Activated CD4-positive, alpha-beta T cell treated with anti-CD3 and anti-CD28 coated beads for 24 hours (primary cell): Measurements from ENCODE around the gene WNT9B.

Experiments
- DNase-seq, 2 donors: peaks; one replicate each; pipeline ENCODE4 v3.0.0-alpha.2; 2020; ENCODE audit warnings: low read depth in 2 of 2

The WNT9B gene

GRCh38 chr17:46853896-46854444 lies 2.6 kb downstream of the WNT9B start:
- DNase-seq: no peak

DNA sequence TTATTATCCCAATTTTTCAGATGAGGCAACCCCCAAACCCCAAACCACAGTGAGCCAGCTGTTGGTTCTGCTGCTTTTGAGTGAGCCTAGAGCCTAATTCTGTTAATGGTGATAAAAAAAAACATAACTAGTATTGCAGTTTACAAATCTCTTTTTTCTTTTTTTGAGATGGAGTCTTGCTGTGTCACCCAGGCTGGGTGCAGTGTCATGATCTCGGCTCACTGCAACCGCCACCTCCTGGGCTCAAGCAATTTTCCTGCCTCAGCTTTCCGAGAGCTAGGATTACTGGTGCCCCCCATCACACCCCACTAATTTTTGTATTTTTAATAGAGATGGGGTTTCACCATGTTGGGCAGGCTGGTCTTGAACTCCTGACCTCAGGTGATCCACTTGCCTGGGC lies 3.1 kb downstream of the WNT9B start:
- DNase-seq: no peak

- DNase-seq: no peak
Observed at GRCh38 chr17:46854948-46855347, 3.6 kb downstream of the WNT9B start.

DNA sequence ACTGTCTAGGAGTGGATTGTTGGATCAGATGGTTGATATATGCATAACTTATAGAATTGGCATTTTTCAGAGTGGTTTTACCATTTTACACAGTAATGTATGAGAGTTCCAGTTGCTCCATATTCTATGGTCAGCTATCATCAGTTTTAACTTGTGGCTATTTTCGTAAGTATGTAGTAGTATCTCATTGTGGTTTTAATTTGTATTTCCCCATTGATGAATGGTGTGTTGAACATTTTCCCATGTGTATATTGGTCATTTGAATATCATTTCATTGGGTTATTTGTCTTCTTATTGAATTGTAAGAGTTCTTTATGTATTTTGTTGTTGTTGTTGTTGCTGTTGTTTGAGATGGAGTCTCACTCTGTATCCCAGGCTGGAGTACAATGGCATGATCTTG lies 6.2 kb downstream of the WNT9B start:
- DNase-seq: no peak

DNA sequence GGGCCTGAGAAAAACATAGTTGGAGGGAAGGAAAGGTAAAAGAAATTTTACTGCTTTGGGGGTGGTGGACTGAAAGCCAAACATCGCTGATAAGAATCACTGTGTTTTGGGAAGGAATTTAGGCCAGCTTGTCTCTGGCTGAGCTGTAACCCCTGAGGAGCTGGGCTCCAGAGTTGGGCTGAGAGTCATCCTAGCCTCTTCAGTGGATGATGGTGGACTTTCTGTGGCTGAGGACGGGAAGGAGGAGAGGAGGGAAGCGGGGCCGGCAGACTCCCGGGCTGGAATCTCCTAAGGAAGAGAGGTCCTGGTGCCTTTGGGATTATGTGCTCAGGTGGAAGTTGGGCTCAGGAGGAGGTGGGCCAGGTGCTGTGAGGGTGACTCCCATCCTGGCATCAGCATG lies 8.6 kb downstream of the WNT9B start:
- no peak for DNase-seq

- no peak for DNase-seq
Observed at GRCh38 chr17:46862949-46863348, 11.6 kb downstream of the WNT9B start.

- no peak for DNase-seq
Observed at GRCh38 chr17:46863383-46864121, 12.2 kb downstream of the WNT9B start.

- DNase-seq: no peak
Observed at GRCh38 chr17:46865100-46865499, 13.7 kb downstream of the WNT9B start.

DNA sequence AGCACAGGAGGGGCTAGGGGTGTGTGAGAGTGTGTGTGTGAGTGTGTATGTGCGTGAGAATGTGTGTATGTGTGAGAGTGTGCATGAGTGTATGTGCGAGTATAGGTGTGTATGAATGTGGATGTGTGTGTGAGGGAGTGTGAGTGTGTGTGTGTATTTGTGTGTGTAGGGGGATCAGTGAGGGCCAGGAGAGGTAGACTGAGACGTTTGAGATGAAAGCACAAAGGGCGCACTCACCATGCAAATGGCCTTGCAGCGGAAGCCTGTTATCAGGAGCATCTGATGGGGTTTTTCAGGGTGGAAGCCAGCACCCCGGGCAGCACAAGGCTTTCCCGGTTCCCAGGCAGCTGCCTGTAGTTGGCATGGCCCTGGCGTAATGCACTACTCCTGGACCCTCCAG lies 14.9 kb downstream of the WNT9B start:
- DNase-seq: no peak

DNA sequence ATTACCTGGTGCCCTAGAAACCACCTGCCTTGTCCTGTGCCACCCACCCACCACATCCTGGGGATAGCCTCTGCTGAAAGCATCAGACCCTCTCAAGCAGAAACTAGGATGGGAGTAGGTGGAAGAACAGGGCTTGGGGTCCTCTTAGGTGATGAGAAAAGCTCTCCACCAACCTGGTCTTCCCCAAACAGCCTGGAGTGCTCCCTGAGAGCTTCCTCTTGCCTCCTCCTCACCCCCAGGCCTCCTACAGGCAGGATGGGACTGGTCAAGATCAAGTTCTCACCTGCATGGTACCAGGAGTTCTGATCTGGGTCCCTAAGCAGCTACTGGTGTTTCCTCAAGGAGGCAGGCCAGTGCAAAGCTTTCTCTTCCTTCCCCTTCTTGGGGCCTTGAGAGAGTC lies 15.4 kb downstream of the WNT9B start:
- DNase-seq: no peak

GRCh38 chr17:46868689-46869187 lies 17.4 kb downstream of the WNT9B start:
- no peak for DNase-seq

GRCh38 chr17:46869296-46869695 lies 17.9 kb downstream of the WNT9B start:
- DNase-seq: no peak

GRCh38 chr17:46869975-46870803 lies 18.8 kb downstream of the WNT9B start:
- no peak for DNase-seq

DNA sequence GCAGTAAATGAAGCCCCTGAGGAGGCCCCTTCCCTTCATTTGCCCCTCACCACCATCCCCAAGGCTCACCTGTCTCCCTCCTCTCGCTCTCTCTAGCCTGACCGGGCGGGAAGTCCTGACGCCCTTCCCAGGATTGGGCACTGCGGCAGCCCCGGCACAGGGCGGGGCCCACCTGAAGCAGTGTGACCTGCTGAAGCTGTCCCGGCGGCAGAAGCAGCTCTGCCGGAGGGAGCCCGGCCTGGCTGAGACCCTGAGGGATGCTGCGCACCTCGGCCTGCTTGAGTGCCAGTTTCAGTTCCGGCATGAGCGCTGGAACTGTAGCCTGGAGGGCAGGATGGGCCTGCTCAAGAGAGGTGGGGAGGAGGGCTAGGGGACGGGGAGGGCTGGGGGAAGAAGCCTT lies 21.0 kb downstream of the WNT9B start:
- no peak for DNase-seq

DNA sequence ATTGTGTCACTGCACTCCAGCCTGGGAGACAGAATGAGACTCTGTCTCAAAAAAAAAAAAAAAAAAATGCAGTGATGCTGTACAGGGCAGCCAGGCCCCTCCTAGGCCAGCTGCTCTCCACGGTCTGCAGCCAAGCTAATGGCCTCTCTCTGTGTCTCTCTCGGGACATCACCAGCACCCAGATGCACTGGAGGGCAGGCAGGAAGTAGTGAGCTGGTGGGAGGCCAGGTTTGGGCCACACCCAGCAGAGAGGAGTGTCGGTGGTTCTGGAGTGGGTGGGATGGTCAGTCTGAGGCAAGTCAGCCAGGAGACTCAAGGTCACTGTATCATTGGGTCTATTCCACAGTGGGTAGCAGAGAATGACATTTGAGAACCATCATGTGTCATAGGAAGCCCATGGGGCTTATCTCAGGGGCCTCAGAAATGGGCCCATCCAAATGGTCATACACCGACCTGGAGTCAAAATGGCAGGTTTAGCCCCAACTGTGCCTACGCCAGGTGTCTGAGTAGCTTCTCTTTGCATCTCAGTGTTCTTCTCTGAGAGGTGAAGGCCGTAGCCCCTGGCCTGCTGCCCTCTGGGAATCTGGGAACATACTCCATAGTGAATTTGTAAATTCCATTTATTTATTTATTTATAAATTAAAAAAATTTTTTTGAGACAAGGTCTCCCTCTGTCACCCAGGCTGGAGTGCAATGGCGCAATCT lies 22.7 kb downstream of the WNT9B start:
- DNase-seq: no peak

- DNase-seq: no peak
Observed at GRCh38 chr17:46874906-46875305, 23.5 kb downstream of the WNT9B start.

DNA sequence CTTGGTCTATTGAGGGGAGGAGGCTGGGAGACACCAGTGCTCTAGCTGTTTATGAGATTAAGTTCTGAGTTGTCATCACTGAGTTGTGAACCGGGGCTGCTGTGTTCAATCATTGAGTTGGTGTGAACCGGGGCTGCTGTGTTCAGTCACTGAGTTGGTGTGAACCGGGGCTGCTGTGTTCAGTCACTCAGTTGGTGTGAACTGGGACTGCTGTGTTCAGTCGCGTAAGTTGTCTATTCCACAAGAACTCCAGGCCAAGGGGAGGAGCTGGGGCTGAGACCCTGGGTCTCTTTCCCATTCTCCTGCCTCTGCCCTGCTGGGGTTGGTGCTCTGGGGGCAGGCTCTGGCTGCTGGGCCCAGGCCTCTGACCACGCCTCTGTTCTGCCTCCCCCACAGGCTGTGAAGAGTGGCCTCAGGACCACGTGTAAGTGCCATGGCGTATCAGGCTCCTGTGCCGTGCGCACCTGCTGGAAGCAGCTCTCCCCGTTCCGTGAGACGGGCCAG lies 24.5 kb downstream of the WNT9B start:
- no peak for DNase-seq

- DNase-seq: no peak
Observed at GRCh38 chr17:46876353-46876887, 25.0 kb downstream of the WNT9B start.

DNA sequence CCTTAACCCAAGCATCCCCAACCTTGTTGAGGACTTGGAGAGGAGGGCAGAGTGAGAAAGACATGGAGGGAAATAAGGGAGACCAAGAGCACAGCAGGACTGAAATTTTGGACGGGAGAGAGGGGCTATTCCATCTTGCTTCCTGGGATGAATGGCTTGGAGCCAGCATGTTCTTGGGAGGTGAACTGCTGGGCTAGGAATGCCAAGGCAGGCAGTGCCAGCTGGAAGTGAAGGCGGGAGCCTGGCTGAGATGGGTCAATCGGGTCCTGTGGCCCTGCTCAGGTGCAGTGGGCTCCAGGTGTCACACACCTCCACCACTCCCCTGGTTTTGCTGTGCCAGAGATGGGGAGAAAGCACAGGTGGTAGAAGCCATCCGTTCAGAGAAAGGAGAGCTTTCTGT lies 25.5 kb downstream of the WNT9B start:
- no peak for DNase-seq

DNA sequence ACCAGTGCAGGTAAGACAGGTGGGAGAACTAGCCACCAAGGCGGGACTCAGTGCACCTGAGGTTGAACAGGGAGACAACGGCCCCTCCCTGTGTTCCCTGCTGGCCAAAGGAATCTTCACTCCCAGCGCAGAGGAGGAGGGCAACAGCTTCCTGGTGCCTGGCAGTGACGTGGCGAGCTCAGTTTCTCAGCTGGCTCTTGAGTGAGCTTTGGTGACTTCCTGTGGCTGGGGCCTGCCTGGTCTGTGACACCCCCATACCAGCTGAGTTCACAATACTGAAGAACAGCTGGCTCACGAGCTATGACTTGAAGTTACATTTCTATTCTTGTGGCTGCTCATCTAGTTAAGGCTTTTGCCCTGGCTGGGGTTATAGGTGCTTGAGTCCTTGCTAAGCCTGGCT lies 26.1 kb downstream of the WNT9B start:
- DNase-seq: no peak

DNA sequence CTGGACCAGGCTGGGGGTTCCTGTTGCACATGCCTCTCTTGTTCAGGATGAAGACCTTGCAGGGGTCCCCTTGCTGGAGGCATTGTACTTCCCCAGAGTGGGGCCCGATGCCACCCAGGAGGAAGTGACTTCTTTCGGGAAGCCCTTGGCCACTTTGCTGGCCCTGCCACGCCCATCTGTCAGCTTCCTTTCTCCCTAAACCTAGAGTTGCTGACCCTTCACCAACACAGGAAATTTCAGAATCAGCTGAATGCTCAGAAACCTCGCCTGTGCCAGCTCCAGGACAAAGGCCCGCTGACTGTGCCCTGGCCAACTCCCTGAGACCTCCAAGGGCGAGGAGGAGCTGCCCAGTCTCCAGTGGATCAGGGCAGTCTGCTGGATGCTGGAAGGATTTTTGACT lies 26.7 kb downstream of the WNT9B start:
- DNase-seq: no peak

DNA sequence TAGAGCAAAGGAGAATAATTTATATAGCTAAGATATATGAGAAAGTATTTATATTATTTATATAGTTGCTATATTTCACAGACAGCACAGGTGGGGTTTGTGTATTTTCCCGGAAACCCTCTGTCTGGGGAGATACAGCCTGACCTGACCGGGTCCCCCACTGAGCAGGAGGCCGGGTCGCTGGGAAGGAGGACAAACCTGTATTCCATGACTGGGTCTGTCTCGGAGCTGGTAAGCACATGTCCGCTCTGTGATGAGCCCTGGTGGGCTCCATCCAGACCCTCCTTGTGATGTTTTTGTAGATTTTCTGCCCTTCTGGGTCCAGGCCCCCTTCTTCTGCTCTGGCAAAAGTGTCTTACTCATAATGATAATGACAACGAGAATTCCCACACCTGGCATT lies 27.7 kb downstream of the WNT9B start:
- no peak for DNase-seq
